ENCODE data around the gene ROCK2.
A peak's percentile ranks its signal among the peaks of the same experiment; 100 is the strongest.

The ROCK2 gene

GRCh38 chr2:11142987-11143386, 201.4 kb downstream of the ROCK2 start:
- TF ChIP-seq CTCF (IDR thresholded peaks at IDR 0.05; ENCODE audit: low read depth, low read length), result no peak
- in situ Hi-C loops (cut with HindIII; ENCODE audit: low sequenced_read_pairs), result no loop called here
- no peak for DNase-seq (ENCODE audit: low read depth, low spot score)
- no peak overlapping the region for H3K4me3 ChIP-seq (ENCODE audit: low read depth, low read length)

- DNase-seq (ENCODE audit: low read depth, low spot score), result no peak
- no peak overlapping the region for H3K4me3 ChIP-seq (ENCODE audit: low read depth, low read length)
- in situ Hi-C loops (cut with HindIII; ENCODE audit: low sequenced_read_pairs), result no loop called here
- no peak for TF ChIP-seq CTCF (IDR thresholded peaks at IDR 0.05; ENCODE audit: low read depth, low read length)
Measured at GRCh38 chr2:11142330-11142729, 202.1 kb downstream of the ROCK2 start.

- in situ Hi-C loops (cut with HindIII; ENCODE audit: low sequenced_read_pairs), result no loop called here
- no peak for DNase-seq (ENCODE audit: low read depth, low spot score)
- H3K4me3 ChIP-seq (ENCODE audit: low read depth, low read length), result no peak overlapping the region
- TF ChIP-seq CTCF (IDR thresholded peaks at IDR 0.05; ENCODE audit: low read depth, low read length), result no peak
Measured at GRCh38 chr2:11141319-11141718, 203.1 kb downstream of the ROCK2 start.

GRCh38 chr2:11140492-11140891, 203.9 kb downstream of the ROCK2 start:
- H3K4me3 ChIP-seq (ENCODE audit: low read depth, low read length), result no peak overlapping the region
- peak; percentile 21 for DNase-seq (ENCODE audit: low read depth, low spot score)
- TF ChIP-seq CTCF (IDR thresholded peaks at IDR 0.05; ENCODE audit: low read depth, low read length), result no peak
- in situ Hi-C loops (cut with HindIII; ENCODE audit: low sequenced_read_pairs), result no loop called here

- TF ChIP-seq CTCF (IDR thresholded peaks at IDR 0.05; ENCODE audit: low read depth, low read length), result no peak
- DNase-seq (ENCODE audit: low read depth, low spot score), result no peak
- H3K4me3 ChIP-seq (ENCODE audit: low read depth, low read length), result no peak overlapping the region
- in situ Hi-C loops (cut with HindIII; ENCODE audit: low sequenced_read_pairs), result no loop called here
Measured at GRCh38 chr2:11134349-11134748, 210.1 kb downstream of the ROCK2 start.

- DNase-seq (ENCODE audit: low read depth, low spot score), result no peak
- H3K4me3 ChIP-seq (ENCODE audit: low read depth, low read length), result no peak overlapping the region
- TF ChIP-seq CTCF (IDR thresholded peaks at IDR 0.05; ENCODE audit: low read depth, low read length), result no peak
- in situ Hi-C loops (cut with HindIII; ENCODE audit: low sequenced_read_pairs), result no loop called here
Measured at GRCh38 chr2:11133936-11134320, 210.5 kb downstream of the ROCK2 start.

All from astrocyte of the spinal cord (primary cell).